ENCODE results near the gene DSCAML1. TPM values are rescaled to one million over a fixed set of nuclear protein-coding genes. Genes with fewer than 3 reads are reported as not detected.

The DSCAML1 gene
- total and polyA plus RNA-seq, 2 of the 8 experiments (the other 6 are each of a cell fraction or from before 2014, with no cell fraction given) = 0.19 to 0.24 TPM

DNA sequence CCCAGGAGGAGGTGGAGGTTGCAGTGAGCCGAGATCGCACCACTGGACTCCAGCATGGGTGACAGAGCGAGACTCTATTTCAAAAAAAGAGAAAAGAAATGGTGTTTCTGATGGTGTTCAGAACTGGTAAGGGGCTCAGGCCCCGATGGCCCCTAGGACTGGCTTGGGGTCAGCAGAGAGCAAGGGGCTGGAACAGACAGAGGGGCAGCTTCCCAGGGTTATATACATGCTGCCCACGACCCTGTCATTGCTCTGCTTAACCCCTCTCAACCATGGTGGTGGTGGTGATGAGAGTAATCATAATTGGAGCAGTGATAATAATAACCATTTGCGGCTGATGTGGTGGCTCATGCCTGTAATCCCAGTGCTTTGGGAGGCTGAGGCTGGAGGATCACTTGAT lies 390.0 kb downstream of the DSCAML1 start:
- Histone ChIP-seq H3K27me3 (replicated peaks in 1 of 4; ENCODE audit: control insufficient read depth in 3 of 4, extremely low read depth in 1 of 4, insufficient read depth in 3 of 4, low read length in 3 of 4) (no peaks in the 10 kb centered on the region), H2BK5ac (ENCODE audit: low read depth, low read length) (no peak overlapping the region), H3K18ac (ENCODE audit: extremely low read depth, low read length) (no peak overlapping the region), H2AFZ (ENCODE audit: low read length) (no peak overlapping the region), H3K14ac (ENCODE audit: insufficient read length) (no peak overlapping the region), H4K91ac (replicated peaks; ENCODE audit: insufficient read length, low read length) (no peak overlapping the region), H3K23ac (ENCODE audit: insufficient read length) (no peak overlapping the region), H3K79me1 (ENCODE audit: low read depth, low read length) (no peaks in the 10 kb centered on the region), H3K27ac (ENCODE audit: low read depth, low read length) (no peak overlapping the region), H3K4me1 (replicated peaks in 1 of 4; ENCODE audit: control insufficient read depth in 3 of 4, insufficient read depth in 4 of 4, low read length in 3 of 4) (peaks cover 0 to 4% (median 0%) of the 10 kb centered on the region in 4 experiments; a peak in 2 of 7 replicates), H3K79me2 (ENCODE audit: control insufficient read depth in 1 of 2, insufficient read depth in 2 of 2, low read length in 2 of 2) (no peaks in the 10 kb centered on the region), H4K8ac (ENCODE audit: extremely low read depth, insufficient read depth, low read length) (no peak overlapping the region), H2BK20ac (ENCODE audit: low read length) (no peak overlapping the region), H3K4ac (replicated peaks; ENCODE audit: insufficient read length, low read depth, low read length) (no peak overlapping the region), H3K4me2 (ENCODE audit: insufficient read depth in 1 of 2, low read depth in 2 of 2, low read length in 2 of 2) (no peak overlapping the region), H2BK120ac (replicated peaks; ENCODE audit: low read depth, low read length) (no peak overlapping the region), H2BK12ac (ENCODE audit: low read depth, low read length) (no peak overlapping the region), H4K20me1 (replicated peaks in 1 of 2; ENCODE audit: control insufficient read depth in 1 of 2, insufficient read depth in 2 of 2, low read length in 2 of 2) (no peaks in the 10 kb centered on the region), H2AK5ac (ENCODE audit: low read depth, low read length) (no peak overlapping the region), H3K36me3 (ENCODE audit: control insufficient read depth in 2 of 4, insufficient read depth in 4 of 4, low read length in 3 of 4) (peaks cover 0 to 13% (median 2%) of the 10 kb centered on the region in 4 experiments; a peak in 4 of 8 replicates), H3K9me3 (ENCODE audit: insufficient read depth in 2 of 2, low read depth in 1 of 2, low read length in 1 of 2) (peaks cover 7 to 12% of the 10 kb centered on the region in 2 experiments), H3K9ac (replicated peaks in 1 of 4; ENCODE audit: extremely low read depth in 1 of 4, low read depth in 3 of 4, low read length in 3 of 4) (no peak overlapping the region), H3K23me2 (ENCODE audit: low read depth, low read length) (no peaks in the 10 kb centered on the region), H3K4me3 (ENCODE audit: extremely low read depth in 1 of 4, insufficient read depth in 2 of 4, low read depth in 3 of 4, low read length in 4 of 4) (no peak overlapping the region), H3K56ac (replicated peaks; ENCODE audit: insufficient read length, low read depth, low read length) (no peak overlapping the region), H2BK15ac (ENCODE audit: low read length) (no peak overlapping the region), H4K5ac (ENCODE audit: insufficient read length, low read depth, low read length) (no peak overlapping the region)
- FAIRE-seq = no peak
- POLR2A ChIA-PET (ENCODE audit: partially characterized antibody) = interaction anchor here (0.6 kb wide), 1 partner anchor 225 kb away, joined by 3 read pairs; no protein-coding TSS in a partner anchor
- CTCF ChIA-PET (ENCODE audit: partially characterized antibody) = no interaction called here
- WGBS, 2 experiments (ENCODE audit: extremely low coverage in 1 of 2, insufficient coverage in 1 of 2, insufficient read length in 1 of 2, insufficient replicate concordance in 2 of 2, low coverage in 1 of 2, low lambda C conversion rate in 2 of 2, missing lambda C conversion rate in 1 of 2) = 86% methylated on average over 6 of the region's 6 CpGs; no CpG with 5 or more reads in 1 of the 2 experiments
- TF ChIP-seq ASH2L (IDR thresholded peaks at IDR 0.05; ENCODE audit: low read length) (no peak), SRF (IDR thresholded peaks at IDR 0.05; ENCODE audit: low read depth, low read length) (no peak), HDAC6 (IDR thresholded peaks at IDR 0.05; ENCODE audit: low read depth, low read length) (no peak), POLR2AphosphoS5 (IDR thresholded peaks at IDR 0.05; ENCODE audit: low read depth, low read length) (no peak), TAF7 (optimal IDR thresholded peaks at IDR 0.05; ENCODE audit: borderline replicate concordance, low read depth, low read length) (no peak), RAD21 (IDR thresholded peaks at IDR 0.05 in 1 of 2, conservative IDR thresholded peaks at IDR 0.05 in 1 of 2; ENCODE audit: low read depth in 2 of 2, low read length in 2 of 2) (no peak), BCL11A (IDR thresholded peaks at IDR 0.05; ENCODE audit: low read depth in 2 of 2, low read length in 2 of 2) (no peak), YY1 (IDR thresholded peaks at IDR 0.05; ENCODE audit: low read depth, low read length) (no peak), NRF1 (IDR thresholded peaks at IDR 0.05; ENCODE audit: low read depth, low read length) (no peak), SP1 (IDR thresholded peaks at IDR 0.05; ENCODE audit: low read depth, low read length) (no peak), EZH2 (IDR thresholded peaks at IDR 0.05; ENCODE audit: low read depth, low read length, severe bottlenecking) (no peak), POLR2A (IDR thresholded peaks at IDR 0.05; ENCODE audit: control extremely low read depth in 1 of 2, low read depth in 2 of 2, low read length in 2 of 2) (no peak)
- no peak for DNase-seq (ENCODE audit: low read depth in 1 of 2, low spot score in 2 of 2)

Data from H1 (cell line).